ENCODE results near the gene CRTAP.

DNA sequence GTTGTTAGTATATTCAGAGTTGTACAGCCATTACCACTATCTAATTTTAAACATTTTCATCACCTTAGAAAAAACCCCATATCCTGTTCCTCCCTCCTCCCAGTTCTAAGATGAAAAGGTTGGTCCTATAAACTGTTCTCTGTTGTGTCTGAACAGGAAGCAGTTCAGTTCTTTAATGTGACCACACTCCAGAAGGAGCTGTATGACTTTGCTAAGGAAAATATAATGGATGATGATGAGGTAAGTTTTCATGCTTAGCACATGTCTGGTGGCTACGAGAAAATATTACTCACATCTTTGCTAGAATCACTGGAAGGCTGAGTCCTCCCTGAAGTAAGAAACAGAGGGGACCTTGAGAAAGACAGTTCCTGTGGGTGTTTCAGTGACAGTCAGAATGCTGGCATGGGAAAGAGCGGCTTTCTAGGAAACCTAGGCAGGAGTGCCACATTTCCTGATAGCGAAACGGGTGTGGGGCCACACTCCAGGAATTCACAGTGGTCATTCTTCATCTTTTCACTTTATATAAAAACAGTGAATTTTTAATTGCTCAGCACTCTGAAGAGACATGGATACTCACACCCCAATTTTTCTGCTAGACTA, 20.3 kb downstream of the CRTAP start:
- TF ChIP-seq, protein P1, sequence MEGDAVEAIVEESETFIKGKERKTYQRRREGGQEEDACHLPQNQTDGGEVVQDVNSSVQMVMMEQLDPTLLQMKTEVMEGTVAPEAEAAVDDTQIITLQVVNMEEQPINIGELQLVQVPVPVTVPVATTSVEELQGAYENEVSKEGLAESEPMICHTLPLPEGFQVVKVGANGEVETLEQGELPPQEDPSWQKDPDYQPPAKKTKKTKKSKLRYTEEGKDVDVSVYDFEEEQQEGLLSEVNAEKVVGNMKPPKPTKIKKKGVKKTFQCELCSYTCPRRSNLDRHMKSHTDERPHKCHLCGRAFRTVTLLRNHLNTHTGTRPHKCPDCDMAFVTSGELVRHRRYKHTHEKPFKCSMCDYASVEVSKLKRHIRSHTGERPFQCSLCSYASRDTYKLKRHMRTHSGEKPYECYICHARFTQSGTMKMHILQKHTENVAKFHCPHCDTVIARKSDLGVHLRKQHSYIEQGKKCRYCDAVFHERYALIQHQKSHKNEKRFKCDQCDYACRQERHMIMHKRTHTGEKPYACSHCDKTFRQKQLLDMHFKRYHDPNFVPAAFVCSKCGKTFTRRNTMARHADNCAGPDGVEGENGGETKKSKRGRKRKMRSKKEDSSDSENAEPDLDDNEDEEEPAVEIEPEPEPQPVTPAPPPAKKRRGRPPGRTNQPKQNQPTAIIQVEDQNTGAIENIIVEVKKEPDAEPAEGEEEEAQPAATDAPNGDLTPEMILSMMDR (conservative IDR thresholded peaks at IDR 0.05; ENCODE audit: low read depth in 2 of 2): no peak
- no peak for TF ChIP-seq EZH2phosphoT487 (IDR thresholded peaks at IDR 0.05; ENCODE audit: unreplicated experiment)
- TF ChIP-seq EZH2 (IDR thresholded peaks at IDR 0.05; ENCODE audit: low read depth, unreplicated experiment): no peak
